ENCODE measurements around the gene SRY.

GRCh38 chrY:2796977-2797523 is 9.6 kb upstream of the SRY start:
- TF ChIP-seq POLR2A (IDR thresholded peaks at IDR 0.05) (no peak), CTCF (IDR thresholded peaks at IDR 0.05) (no peak)

Measured in uterus (tissue), 2 donors.